GM18907 (cell line): Measurements from ENCODE around the gene PLEKHM3.
"Not testable (repeated sequence)": the region's sequence is repeated elsewhere in the genome, so short reads cannot be mapped to it uniquely, and the experiment has no call there.

Experiments
- ATAC-seq: cut with Tn5 transposase; IDR thresholded peaks from one replicate; pipeline ENCODE4 v1.9.1; 2021; ENCODE audit warnings: mild to moderate bottlenecking, moderate library complexity; ENCODE audit not compliant: unreplicated experiment

Gene PLEKHM3

DNA sequence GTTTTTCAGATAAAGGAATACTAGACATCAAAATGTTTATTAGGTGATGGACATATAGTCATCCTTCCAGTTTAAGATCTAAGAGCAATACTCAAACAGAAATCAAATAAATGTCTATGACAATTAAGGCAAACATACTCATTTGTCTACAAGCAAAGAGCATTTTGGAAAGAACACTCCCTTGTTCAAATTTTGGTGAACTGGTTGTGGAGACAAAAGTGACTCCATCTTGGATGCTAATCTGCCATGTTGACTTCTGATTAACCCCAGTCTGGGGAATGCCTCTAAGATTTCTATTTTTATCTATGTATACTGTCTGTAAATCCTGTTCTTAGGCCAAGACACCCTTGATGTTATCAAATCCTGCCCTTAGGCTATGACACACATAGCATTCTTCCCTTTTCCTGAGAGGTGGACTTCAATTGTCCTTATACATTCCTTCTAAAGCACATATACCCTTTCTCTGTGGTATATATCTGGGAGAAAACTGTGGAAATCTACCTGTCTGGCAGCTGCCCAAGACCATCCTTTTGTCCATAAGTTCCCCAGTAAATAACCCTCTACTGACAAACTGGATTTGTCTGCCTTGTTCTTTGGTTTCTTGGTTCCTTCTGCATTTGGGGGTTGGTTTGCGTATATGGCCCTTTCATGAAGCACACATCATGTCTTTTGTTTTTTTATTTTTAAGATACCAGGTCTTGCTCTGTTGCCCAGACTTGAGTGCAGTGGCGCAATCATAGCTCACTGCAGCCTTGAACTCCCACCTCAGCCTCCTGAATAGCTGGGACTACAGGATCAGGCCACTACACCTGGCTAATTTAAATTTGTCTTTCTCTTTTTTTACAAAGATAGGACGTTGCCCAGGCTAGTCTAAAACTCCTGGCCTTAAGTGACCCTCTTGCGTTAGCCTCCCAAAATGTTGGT lies 12.5 kb upstream of the PLEKHM3 start:
- no peak for ATAC-seq

DNA sequence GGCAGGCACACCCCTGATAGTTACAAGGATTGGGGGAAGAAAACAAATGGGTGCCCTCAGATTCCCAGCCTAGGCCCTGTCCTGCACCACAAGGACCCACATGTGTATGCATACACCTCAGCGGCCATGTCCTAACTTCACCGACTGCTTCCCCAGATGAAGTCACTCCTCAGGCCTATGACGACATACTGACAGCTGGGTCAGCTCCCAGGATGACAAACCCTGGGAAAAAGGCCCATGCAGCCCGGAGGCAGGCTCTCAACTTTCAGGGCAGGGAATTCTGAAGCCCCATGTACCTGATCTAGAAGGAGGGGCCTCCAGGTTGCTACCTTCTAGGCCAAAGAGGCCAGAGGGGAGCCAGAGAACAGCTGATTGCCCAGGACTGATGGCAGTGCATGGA lies 11.0 kb upstream of the PLEKHM3 start:
- ATAC-seq: no peak

DNA sequence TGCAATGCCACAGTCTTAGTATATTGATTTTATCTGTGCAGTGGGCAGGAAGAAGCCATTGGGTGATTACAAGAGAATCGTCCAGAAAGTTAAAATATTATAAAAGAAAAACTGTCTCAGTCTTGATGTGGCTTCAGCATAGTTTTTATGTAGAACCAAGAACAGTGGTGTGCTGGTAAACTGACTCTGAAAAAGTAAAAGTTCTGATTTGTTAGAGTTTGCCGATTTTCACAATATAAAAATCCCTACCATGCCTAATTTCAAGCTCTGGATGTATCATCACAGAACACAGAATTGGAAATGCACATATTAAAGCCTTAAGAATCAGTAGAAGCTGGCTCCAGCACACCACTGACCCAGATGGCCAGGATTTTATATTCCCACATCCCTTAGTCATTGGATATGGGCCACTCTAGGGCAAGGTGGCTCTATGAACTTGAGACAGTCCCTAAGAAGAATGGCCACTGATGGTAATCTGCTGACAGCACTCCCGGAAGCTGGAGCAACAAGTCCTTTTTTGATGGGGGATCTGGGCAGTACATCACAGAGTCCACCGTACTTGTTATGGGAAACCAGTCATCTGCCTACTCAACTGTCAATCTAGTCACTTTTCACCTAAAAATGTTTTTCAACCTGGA lies 9.3 kb upstream of the PLEKHM3 start:
- ATAC-seq: no peak

DNA sequence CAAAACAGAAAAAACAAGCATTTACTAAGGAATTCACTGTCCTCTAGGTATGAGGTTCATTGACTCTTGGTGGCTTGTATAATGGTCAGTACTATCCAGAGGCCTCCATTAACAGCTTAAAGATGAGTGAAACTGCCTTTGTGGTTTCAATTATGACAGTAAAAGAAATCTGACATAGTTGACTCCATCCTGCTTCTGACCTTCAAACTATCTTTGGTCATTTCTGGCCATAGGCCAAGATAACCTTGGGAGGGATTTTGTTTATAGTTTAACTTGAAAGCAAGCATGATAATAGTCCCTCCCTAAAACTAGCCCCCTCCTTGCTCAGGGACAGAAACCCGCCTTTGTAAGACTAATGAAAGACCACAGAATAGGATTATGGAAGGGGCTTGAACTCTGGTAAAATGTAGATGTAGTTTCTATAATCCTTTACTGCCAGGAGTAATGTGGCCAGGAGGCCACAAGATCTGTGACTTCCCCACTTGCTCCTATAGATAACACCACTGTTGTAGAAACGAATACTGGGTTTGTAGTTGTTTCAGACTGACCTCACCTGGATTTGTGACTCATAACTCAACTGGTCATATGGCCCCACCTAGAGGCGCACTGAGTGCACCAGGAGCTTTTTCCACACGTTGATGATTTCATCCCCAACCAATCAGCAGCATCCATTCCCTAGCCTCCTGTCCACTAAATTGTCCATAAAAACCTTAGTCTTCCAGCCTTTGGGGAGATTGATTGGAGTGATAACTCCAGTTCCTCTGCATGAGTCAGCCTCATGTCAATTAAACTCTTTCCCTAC lies 8.6 kb upstream of the PLEKHM3 start:
- ATAC-seq: peak; percentile 90

DNA sequence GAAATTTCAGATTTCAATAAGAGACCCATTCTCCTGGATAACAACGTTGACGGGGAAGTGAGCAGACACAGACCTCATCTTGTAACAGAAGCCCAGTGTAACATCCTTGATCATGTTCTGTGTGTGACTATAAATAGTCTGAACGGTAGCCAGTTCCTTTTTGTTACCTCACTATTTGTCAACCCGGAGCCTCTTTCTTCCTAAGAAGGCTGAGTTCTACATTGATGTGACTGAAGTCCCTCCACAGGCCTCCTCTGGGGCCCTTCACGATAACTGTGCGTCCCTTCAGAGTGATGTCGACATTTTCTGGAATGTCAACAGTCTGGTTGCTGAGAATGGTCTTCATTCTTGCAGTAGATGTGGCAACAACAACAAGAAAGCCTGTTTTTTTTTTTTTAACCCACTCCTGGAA lies 6.3 kb upstream of the PLEKHM3 start:
- ATAC-seq: no peak

DNA sequence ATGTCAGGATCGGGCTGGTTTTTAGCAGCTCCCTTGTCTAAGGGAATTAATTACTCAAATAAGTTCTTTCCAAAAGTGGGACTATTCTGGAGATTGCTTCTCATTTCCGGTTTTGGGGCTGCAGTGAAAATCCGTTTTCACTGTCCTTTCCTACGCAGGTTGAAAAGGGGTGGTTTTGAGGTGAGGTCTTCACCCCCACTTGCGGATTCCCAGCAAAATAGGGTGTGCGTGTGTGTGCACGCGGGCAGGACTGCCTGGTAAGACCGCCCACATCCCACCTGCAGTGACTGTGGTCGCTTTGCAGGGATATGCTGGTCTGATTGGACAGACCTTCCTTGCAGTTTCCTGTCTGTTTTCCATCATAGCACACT lies 472 bp upstream of the PLEKHM3 start:
- peak; percentile 18 for ATAC-seq

DNA sequence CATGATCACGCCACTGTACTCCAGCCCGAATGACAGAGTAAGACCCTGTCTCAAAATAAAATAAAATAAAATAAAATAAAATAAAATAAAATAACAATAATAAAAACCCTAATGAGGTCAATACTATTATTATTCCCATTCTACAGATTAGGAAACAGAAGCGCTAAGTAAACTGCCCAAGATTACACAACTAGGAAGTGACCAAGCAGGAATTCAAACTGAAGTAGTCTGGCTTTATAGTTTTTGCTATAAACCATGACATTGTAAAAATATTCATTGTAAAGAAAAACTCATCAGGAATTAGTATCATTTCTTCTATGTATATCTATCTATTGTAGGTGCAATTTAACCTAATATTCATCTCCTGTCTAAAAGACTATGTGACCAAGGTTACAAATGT lies 1.2 kb downstream of the PLEKHM3 start:
- no peak for ATAC-seq

DNA sequence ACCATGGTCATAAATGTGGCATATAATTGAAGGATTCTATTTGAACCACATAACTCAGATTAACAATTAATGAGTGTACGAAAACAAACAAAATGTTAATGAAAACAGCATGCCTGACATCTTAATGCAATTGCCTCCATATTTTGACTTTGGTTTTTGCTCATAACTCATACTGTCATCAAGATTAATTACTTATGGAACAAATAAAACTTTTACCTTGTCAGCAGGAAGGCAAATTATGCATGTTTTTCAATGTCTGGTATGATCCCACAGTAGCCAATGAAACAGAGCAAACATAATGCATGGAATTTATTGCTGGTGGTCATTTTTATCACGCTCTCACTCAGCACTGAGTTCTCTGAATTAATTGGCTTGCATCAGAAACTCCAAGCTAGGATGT lies 5.1 kb downstream of the PLEKHM3 start:
- ATAC-seq: no peak

DNA sequence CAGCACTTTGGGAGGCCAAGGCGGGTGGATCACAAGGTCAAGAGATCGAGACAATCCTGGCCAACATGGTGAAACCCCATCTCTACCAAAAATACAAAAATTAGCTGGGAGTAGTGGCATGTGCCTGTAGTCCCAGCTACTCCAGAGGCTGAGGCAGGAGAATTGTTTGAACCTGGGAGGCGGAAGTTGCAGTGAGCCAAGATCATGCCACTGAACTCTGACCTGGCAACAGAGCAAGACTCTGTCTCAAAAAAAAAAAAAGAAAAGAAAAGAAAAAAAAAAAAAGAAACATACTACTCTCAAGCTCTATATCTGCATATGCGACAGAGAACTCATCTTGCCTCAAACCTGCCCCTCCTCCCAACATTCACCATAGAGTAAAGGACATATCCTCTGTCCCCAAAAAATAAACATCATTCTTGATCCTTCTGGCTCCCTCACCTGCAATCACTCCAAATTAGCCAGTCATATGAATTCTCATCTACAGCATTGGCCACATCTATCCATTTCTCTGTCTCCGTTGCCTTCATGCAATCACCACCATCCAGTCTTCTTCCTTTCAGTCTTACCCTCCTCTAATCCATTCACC lies 7.1 kb downstream of the PLEKHM3 start:
- ATAC-seq: not testable (repeated sequence)

DNA sequence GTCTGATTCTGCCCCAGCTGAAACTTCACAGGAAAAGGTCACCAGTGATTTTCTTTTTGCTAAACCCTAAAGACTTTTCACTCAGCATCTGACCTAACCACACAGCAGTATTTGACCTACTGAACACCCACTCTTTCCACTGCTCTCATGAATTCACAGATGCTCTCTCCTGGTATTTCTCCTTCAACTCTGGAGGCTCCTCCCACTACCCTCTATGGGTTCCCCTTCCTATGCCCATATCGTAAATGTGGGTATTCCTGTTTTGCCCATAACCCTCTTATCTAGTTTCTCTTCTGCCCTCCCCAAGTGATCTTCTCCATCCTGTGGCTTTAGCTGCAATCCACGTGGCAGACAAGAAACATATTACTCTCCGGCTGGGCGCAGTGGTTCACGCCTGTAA lies 7.6 kb downstream of the PLEKHM3 start:
- no peak for ATAC-seq

DNA sequence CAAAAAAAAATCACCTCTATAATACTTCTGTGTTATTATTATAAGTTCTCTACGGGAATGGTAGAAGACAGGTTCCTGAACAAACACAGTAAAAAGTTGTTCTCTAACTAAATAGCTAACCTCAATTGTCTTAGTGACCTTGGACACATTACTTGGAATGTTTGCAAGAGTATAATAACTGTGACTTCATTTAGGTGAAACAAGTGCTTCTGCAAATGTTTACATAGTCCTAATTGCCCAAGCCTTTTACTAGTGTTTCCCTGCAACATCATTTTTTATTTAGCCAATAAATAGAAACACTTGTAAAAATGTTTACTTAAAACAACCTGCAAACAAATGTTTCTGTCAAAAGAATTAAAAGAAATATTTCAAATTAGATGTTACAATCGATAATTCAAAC lies 9.9 kb downstream of the PLEKHM3 start:
- no peak for ATAC-seq

DNA sequence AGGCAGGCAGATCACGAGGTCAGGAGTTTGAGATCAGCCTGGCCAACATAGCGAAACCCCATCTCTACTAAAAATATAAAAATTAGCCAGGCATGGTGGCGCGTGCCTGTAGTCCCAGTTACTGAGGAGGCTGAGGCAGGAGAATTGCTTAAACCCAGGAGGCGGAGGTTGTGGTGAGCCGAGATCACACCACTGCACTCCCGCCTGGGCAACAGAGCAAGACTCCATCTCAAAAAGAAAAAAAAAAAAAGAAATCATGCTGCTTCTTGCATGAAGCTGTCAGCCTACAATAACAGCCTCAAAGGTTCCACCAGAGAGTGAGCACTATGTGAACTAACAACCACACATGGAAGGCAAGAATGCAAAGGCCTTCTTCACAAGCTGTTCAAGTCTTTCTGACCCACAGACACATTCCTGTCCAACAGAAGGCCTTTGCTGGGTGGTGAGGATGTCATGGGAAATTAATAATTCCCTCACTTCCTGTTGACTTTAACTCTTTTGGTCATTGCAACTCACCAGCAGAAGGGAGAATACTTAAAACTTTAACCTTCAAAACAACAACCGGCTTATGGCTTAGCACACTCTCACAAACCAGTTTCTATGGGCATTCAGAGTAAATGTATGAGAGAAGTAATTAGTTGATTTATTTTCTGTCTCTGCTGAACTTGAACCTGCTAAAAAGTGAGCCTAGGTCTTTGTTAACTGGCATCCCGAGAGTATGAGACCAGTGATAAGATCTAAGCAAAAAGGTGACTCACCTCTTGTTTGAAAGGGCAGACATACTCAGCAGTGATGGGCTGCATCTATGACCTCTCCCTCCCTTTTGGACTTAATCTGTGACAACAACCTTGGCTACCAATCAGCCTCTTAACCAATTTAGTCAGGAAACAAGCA lies 11.8 kb downstream of the PLEKHM3 start:
- ATAC-seq: no peak

DNA sequence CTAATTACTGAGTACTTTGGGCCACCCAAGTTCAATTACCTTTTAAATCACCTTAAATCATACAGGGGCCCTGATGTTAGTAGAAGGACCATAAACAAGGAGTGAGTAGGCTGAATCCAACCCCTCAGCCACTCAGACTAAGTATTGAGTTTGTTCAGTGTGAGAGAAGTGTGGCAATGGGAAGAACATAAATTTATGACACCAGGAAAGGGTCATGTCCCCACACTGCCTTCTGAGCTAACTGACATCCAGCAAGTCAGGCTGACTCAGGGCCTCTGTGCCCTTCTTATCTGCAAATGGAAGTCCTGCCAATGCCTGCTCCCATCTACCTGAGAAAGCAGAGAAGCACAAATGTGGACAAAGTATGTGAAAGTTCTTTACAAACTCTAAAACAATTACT lies 12.9 kb downstream of the PLEKHM3 start:
- ATAC-seq: no peak

DNA sequence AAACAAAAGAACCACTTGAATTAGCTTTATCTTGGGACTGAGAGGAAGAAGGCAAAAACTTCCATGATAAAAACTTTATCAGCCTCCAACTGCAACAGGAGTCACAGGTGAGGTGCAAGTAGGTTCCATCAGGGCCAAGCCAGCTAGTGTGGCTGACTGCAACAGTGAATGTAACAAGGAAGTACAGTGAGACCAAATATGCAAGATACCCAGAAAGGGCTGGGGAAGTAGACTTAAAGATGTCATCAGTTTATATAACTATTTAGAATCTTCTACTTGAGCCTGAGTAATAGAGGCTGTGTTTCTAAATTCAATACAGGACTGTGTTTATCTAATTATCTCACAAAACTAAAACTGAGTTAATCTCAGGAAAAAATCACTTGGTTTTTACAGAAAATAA lies 14.8 kb downstream of the PLEKHM3 start:
- no peak for ATAC-seq

DNA sequence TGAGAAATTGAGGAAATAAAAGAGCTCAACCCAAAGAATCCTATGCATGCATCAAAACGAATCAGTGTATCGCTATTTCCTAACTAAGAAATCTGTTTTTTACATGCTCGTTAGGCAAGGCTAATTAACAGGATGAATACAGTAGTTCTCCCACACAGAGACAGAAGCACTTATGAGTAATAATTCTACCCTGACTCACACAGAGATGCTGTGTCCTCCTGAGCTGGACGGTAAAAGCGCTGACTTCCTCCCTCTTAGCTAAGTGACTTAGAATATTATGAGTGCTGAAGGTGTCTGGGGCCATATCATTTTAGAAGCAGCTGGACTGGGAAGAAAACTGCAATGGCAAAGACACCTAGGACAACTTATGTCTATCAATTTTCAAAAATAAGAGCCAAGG lies 18.5 kb downstream of the PLEKHM3 start:
- ATAC-seq: no peak

DNA sequence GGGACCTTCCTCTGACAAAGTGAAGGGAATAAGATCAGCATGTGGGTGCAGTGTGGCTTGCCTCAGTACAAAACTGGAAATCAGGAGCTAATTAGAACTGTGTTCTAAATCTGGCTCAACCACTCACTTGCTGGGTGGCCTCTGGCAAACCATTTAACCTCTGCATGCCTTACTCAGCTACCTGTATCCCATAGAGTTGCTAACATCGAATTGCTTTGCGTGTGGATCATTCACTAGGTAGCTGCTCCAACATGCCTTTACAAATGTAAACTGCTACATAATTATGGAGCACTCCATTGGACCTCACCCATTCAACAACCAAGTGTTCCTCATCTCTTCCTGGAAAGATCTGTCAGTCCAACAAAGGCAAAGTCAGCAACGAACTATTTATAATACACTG lies 19.0 kb downstream of the PLEKHM3 start:
- no peak for ATAC-seq

DNA sequence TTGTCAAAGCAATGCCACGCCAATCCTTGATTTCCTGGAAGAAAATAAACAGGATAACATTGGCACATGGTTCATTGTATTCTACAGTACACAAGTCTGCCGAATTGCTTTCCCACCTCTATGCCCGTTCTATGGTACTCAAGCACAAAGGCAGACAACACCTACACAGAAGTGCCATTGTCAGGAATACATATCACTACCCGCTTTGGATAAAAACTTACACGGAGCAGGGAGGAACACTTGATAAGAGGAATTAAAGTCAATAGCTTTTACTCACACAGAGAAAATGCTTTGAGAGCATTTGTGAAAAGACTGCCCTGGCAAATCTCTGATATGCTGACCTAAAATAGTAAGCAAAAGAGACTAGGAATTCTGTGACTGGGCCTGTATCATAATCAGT lies 23.4 kb downstream of the PLEKHM3 start:
- ATAC-seq: no peak

DNA sequence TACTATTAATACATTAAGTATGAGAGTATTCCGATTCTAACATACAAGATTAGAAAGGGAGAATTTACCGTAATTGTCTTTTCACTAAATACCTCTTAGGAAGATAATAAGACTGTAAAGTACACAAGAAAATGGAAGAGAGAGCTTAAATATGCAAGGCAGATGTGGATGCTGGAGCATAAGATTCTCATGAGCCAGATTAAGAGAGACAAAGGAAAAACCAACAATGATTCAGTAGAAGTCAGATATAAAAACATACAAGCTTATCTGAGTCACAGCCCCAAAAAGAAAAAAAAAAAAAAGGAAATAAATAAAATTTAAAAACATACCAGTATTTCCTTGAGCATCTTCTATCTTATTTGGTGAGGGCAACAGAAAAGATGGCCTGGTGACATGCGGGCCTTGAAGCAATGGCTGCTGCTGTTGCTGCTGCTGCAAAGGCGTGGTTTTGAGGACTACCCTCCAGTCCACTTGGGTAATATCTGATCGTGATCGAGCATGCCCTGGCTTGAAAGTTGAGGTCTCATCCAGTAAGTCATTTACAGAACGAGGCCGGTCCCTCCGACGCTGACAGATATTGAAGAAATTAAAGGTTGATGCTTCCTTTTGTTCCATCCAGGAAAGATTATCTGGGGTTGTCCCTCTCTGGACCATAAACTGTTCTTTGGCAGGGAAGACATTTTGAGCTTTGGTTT lies 24.5 kb downstream of the PLEKHM3 start:
- ATAC-seq: no peak

DNA sequence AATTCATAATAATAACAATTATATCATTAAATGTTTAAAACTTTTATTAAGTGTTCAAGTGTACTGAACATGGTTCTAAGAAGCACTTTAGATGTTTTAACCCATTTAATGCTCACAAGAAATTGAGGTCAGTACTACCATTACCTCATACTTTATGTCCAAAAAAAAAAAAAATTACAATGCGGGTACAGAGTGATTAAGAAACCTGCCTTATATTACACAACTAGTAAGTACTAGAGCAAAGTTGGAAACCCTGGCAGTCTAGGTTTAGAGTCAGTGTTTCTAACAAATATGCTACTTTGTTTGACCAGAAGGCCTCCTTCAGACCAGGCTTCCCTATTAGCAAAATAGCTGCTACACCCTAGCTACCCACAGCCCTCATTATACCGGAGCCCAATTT lies 28.5 kb downstream of the PLEKHM3 start:
- no peak for ATAC-seq

DNA sequence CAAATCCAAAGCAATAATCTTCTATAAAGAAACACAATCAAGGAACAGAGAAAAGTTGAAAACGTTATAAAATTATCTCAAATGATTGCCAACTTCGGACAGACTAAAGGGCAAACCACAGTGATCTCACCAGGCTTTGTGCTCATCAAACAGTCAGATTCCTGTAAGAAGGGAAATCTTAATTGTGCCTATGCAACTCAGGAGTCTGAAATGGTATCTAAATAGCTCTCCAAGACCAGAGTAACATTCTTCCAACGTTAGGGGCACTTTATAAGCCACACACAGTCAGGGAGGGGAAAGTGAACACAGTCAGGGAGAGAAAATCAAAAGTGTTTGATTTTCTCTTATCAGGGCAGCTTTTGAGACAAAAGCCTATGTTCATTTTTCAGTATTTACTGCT lies 29.4 kb downstream of the PLEKHM3 start:
- ATAC-seq: no peak
